ENCODE data around the gene PPP4R2.

Gene PPP4R2

DNA sequence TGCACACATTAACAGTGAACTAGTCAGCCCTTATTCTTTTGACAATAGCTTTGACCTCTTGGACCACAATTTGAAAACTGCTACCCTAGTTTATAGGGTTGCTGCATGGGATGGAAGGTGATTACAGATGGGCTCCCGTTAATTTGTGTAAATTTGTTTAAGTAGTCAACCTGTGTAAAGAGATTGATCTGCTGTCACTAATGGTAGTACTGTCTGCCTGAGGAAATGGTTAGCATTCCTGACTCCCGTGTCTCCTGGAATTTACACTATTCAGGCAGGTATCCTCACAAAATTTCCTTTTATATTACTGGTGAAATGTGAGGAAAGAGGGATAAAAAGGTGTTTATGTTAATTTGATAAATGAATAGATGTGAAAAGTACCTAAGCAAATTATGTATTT is 49.6 kb downstream of the PPP4R2 start:
- Histone ChIP-seq H3F3A (ENCODE audit: insufficient read depth, low read length) (no peaks in the 10 kb centered on the region), H2AFZ (ENCODE audit: low read length) (no peak overlapping the region), H3K9me3 (ENCODE audit: low read length) (no peaks in the 10 kb centered on the region), H3K4me1 (ENCODE audit: insufficient read depth, low read length, severe bottlenecking) (no peaks in the 10 kb centered on the region), H3K27ac (ENCODE audit: low read depth, low read length, poor library complexity, severe bottlenecking) (no peak overlapping the region), H4K20me1 (ENCODE audit: insufficient read depth, low read length) (0 out of 2 replicates have a peak, but pooled peaks cover 3% of the 10 kb centered on the region), H3K27me3 (ENCODE audit: insufficient read depth, low read length) (no peaks in the 10 kb centered on the region), H3K9me2 (ENCODE audit: low read depth, low read length) (no peaks in the 10 kb centered on the region), H3K4me2 (ENCODE audit: low read length) (no peak overlapping the region), H3K79me2 (ENCODE audit: insufficient read depth, low read length) (peaks cover 80% of the 10 kb centered on the region), H3K4me3 (ENCODE audit: low read depth, low read length, poor library complexity, severe bottlenecking) (no peak overlapping the region), H3K9ac (ENCODE audit: low read length) (no peak overlapping the region), H3K36me3 (ENCODE audit: insufficient read depth, low read length) (peaks cover 47% of the 10 kb centered on the region)
- TF ChIP-seq EZH2 (IDR thresholded peaks at IDR 0.05; ENCODE audit: borderline replicate concordance, low read length) = no peak
- TF ChIP-seq, protein P1, sequence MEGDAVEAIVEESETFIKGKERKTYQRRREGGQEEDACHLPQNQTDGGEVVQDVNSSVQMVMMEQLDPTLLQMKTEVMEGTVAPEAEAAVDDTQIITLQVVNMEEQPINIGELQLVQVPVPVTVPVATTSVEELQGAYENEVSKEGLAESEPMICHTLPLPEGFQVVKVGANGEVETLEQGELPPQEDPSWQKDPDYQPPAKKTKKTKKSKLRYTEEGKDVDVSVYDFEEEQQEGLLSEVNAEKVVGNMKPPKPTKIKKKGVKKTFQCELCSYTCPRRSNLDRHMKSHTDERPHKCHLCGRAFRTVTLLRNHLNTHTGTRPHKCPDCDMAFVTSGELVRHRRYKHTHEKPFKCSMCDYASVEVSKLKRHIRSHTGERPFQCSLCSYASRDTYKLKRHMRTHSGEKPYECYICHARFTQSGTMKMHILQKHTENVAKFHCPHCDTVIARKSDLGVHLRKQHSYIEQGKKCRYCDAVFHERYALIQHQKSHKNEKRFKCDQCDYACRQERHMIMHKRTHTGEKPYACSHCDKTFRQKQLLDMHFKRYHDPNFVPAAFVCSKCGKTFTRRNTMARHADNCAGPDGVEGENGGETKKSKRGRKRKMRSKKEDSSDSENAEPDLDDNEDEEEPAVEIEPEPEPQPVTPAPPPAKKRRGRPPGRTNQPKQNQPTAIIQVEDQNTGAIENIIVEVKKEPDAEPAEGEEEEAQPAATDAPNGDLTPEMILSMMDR (IDR thresholded peaks at IDR 0.05; ENCODE audit: low read length) = no peak

DNA sequence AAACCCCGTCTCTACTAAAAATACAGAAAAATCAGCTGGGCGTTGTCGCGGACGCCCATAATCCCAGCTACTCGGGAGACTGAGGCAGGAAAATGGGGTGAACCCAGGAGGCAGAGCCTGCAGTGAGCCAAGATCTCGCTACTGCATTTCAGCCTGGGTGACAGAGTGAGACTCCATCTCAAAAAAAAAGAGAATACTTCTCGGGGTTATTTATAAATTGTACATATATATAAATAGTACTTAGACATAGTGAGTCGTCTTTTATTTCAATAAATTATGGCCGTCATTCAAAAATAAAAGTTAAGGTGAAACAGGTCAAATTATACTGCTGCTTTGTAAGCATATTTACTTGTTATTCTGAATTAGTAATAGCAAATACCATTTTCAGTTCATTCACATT is 52.7 kb downstream of the PPP4R2 start:
- Histone ChIP-seq H3K9ac (ENCODE audit: low read length) (no peak overlapping the region), H3K9me3 (ENCODE audit: low read length) (no peaks in the 10 kb centered on the region), H3K27me3 (ENCODE audit: insufficient read depth, low read length) (no peaks in the 10 kb centered on the region), H3K4me2 (ENCODE audit: low read length) (no peak overlapping the region), H3K36me3 (ENCODE audit: insufficient read depth, low read length) (peaks cover 39% of the 10 kb centered on the region), H3K4me3 (ENCODE audit: low read depth, low read length, poor library complexity, severe bottlenecking) (no peak overlapping the region), H3K4me1 (ENCODE audit: insufficient read depth, low read length, severe bottlenecking) (no peaks in the 10 kb centered on the region), H3K79me2 (ENCODE audit: insufficient read depth, low read length) (peaks cover 57% of the 10 kb centered on the region), H4K20me1 (ENCODE audit: insufficient read depth, low read length) (no peaks in the 10 kb centered on the region), H2AFZ (ENCODE audit: low read length) (no peak overlapping the region), H3F3A (ENCODE audit: insufficient read depth, low read length) (no peaks in the 10 kb centered on the region), H3K27ac (ENCODE audit: low read depth, low read length, poor library complexity, severe bottlenecking) (no peak overlapping the region), H3K9me2 (ENCODE audit: low read depth, low read length) (no peaks in the 10 kb centered on the region)
- TF ChIP-seq, protein P1 (IDR thresholded peaks at IDR 0.05; ENCODE audit: low read length) = no peak
- TF ChIP-seq EZH2 (IDR thresholded peaks at IDR 0.05; ENCODE audit: borderline replicate concordance, low read length) = no peak

DNA sequence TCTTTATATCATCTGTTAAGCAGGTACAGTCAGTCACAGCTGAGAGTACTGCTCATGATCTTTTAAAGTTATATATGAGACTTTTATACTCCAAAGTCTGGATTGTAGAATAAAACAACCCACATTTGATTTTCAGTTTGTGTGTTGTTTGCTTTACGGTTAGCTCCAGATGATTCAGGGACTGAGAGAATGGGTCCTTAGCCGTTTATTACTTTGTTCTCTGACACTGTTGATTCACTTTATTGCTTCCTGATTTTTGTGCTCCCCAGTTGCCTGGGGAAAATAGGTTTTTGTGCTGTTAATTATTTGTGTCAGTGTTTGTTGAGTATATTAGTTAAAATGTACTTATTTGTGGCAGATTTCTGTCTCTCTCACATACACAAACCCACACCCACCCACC is 56.2 kb downstream of the PPP4R2 start:
- Histone ChIP-seq H2AFZ (ENCODE audit: low read length) (no peak overlapping the region), H3K27me3 (ENCODE audit: insufficient read depth, low read length) (no peaks in the 10 kb centered on the region), H3K27ac (ENCODE audit: low read depth, low read length, poor library complexity, severe bottlenecking) (no peak overlapping the region), H3K9ac (ENCODE audit: low read length) (no peak overlapping the region), H3K4me3 (ENCODE audit: low read depth, low read length, poor library complexity, severe bottlenecking) (no peak overlapping the region), H4K20me1 (ENCODE audit: insufficient read depth, low read length) (no peaks in the 10 kb centered on the region), H3K4me2 (ENCODE audit: low read length) (no peak overlapping the region), H3K79me2 (ENCODE audit: insufficient read depth, low read length) (peaks cover 43% of the 10 kb centered on the region), H3K9me2 (ENCODE audit: low read depth, low read length) (no peaks in the 10 kb centered on the region), H3F3A (ENCODE audit: insufficient read depth, low read length) (peaks cover 4% of the 10 kb centered on the region; the same call in 1 of the 2 replicates), H3K4me1 (ENCODE audit: insufficient read depth, low read length, severe bottlenecking) (peaks cover 8% of the 10 kb centered on the region), H3K36me3 (ENCODE audit: insufficient read depth, low read length) (peaks cover 30% of the 10 kb centered on the region), H3K9me3 (ENCODE audit: low read length) (no peaks in the 10 kb centered on the region)
- TF ChIP-seq, protein P1 (IDR thresholded peaks at IDR 0.05; ENCODE audit: low read length) = no peak
